Endothelial cell of umbilical vein (primary cell): ENCODE results near the gene NEURL2. TPM values are rescaled to one million over a fixed set of nuclear protein-coding genes. Genes with fewer than 3 reads are reported as not detected.

Experiments
- BruUV-seq: library from RNA; stranded (reverse); fragments of 400-500 nt; replicated peaks from 2 replicates; lab custom pipeline; 2021; lab: Mats Ljungman, UMichigan
- CTCF ChIA-PET: fragments of 300-600, 350-600 bp; sonication (Branson Sonifier 250); formaldehyde crosslinking; loops from one replicate; lab custom pipeline; 2021; ENCODE audit warnings: antibody characterized with exemption, inconsistent platforms; lab: Charles Lee
- POLR2A ChIA-PET: fragments of 300-600, 350-600 bp; sonication (Branson Sonifier 250); formaldehyde crosslinking; loops from one replicate; lab custom pipeline; 2021; ENCODE audit warnings: antibody characterized with exemption, inconsistent platforms; lab: Charles Lee
- DNase-seq: peaks from one replicate; pipeline ENCODE4 v3.0.0-alpha.2; 2011; ENCODE audit warnings: low read depth, low spot score
- FAIRE-seq: peaks from 2 replicates; lab custom pipeline; 2011; peaks lifted over from hg19 to GRCh38; lab: Jason Lieb, UNC
- H2AFZ ChIP-seq: 2 replicates; pipeline ENCODE4 v1.6.0; 2012; ENCODE audit warnings: low read depth, low read length, control low read depth, inconsistent platforms
- H3K27ac ChIP-seq: 2 replicates; pipeline ENCODE4 v1.5.1; 2011; ENCODE audit warnings: low read depth, mild to moderate bottlenecking, control low read depth, low read length, moderate library complexity; ENCODE audit not compliant: insufficient read depth
- H3K27me3 ChIP-seq, 2 experiments: 2 replicates each; pipeline versions ENCODE4 v1.6.0 to v1.6.1; 2011; ENCODE audit warnings: low read length in 2 of 2, mixed read lengths in 1 of 2; ENCODE audit not compliant: control insufficient read depth in 2 of 2, insufficient read depth in 2 of 2
- H3K36me3 ChIP-seq, 2 experiments: 2 replicates in 1 of 2; 3 replicates in 1 of 2; pipeline ENCODE4 v1.5.1; 2011; ENCODE audit warnings: low read length in 2 of 2, mild to moderate bottlenecking in 1 of 2, moderate library complexity in 1 of 2; ENCODE audit not compliant: control insufficient read depth in 2 of 2, insufficient read depth in 2 of 2; ENCODE audit errors: extremely low read depth in 1 of 2
- H3K4me1 ChIP-seq: 3 replicates; pipeline ENCODE4 v1.5.1; 2011; ENCODE audit warnings: mild to moderate bottlenecking, low read length; ENCODE audit not compliant: control insufficient read depth, insufficient read depth; ENCODE audit errors: extremely low read depth
- H3K4me2 ChIP-seq: 2 replicates; pipeline ENCODE4 v1.6.1; 2011; ENCODE audit warnings: low read length, control low read depth, mixed read lengths; ENCODE audit not compliant: insufficient read depth
- H3K4me3 ChIP-seq, 3 experiments: fragments of 200-600 bp in 1 of 3; sonication (generic), shearing (Covaris generic) in 1 of 3; replicated peaks in 1 of 3; 2 replicates each; pipeline ENCODE4 v1.5.1; 2011 to 2016; ENCODE audit warnings: control low read depth in 3 of 3, low read length in 3 of 3, mild to moderate bottlenecking in 2 of 3, inconsistent platforms in 1 of 3, low read depth in 1 of 3, moderate library complexity in 1 of 3; ENCODE audit not compliant: insufficient read depth in 1 of 3
- H3K79me2 ChIP-seq: 2 replicates; pipeline ENCODE4 v1.6.0; 2012; ENCODE audit warnings: low read length, inconsistent platforms; ENCODE audit not compliant: control insufficient read depth, insufficient read depth
- H3K9ac ChIP-seq: replicated peaks from 2 replicates; pipeline ENCODE3; 2011; ENCODE audit warnings: low read length, control low read depth; ENCODE audit not compliant: insufficient read depth; ENCODE audit errors: extremely low read depth
- H3K9me1 ChIP-seq: replicated peaks from 3 replicates; pipeline ENCODE4 v1.6.0; 2011; ENCODE audit warnings: mild to moderate bottlenecking, low read length; ENCODE audit not compliant: control insufficient read depth, insufficient read depth; ENCODE audit errors: extremely low read depth
- H3K9me3 ChIP-seq: replicated peaks from 2 replicates; pipeline ENCODE4 v1.5.1; 2012; ENCODE audit warnings: low read length, inconsistent platforms; ENCODE audit not compliant: control insufficient read depth, insufficient read depth
- H4K20me1 ChIP-seq: replicated peaks from 2 replicates; pipeline ENCODE3; 2011; ENCODE audit warnings: mild to moderate bottlenecking, low read length; ENCODE audit not compliant: control insufficient read depth, insufficient read depth; ENCODE audit errors: extremely low read depth
- CTCF ChIP-seq, 2 donors: IDR thresholded peaks; 1 replicate in 1 of 2; 2 replicates in 1 of 2; pipeline ENCODE4 v1.5.1; 2011; ENCODE audit warnings: low read length in 2 of 2, mild to moderate bottlenecking in 2 of 2, moderate library complexity in 2 of 2, control low read depth in 1 of 2, inconsistent platforms in 1 of 2, low read depth in 1 of 2; ENCODE audit not compliant: insufficient read depth in 1 of 2; ENCODE audit errors: extremely low read depth in 1 of 2
- FOS ChIP-seq: IDR thresholded peaks from 2 replicates; pipeline ENCODE4 v1.6.1; 2011; ENCODE audit warnings: mild to moderate bottlenecking, low read length, moderate library complexity, borderline replicate concordance; ENCODE audit not compliant: insufficient read depth
- MAX ChIP-seq: IDR thresholded peaks from 2 replicates; pipeline ENCODE4 v1.6.1; 2011; ENCODE audit not compliant: insufficient read depth, insufficient read length
- POLR2A ChIP-seq: IDR thresholded peaks from 2 replicates; pipeline ENCODE4 v1.6.1; 2012; ENCODE audit warnings: low read depth, mild to moderate bottlenecking, control low read depth, low read length
- POLR2AphosphoS5 ChIP-seq: IDR thresholded peaks from 2 replicates; pipeline ENCODE4 v1.6.1; 2012; ENCODE audit warnings: low read depth, mild to moderate bottlenecking, control low read depth, low read length, moderate library complexity; ENCODE audit not compliant: insufficient read depth
- dilution Hi-C: fragments of 300-500 bp; cut with MboI; formaldehyde crosslinking; loops from one replicate; pipeline ENCODE4 v1.15.0; 2019; ENCODE audit warnings: low sequenced_read_pairs; ENCODE audit not compliant: extremely low pct_ligation_motif_present
- intact Hi-C: fragments of 100-400 bp; cut with micrococcal nuclease; formaldehyde crosslinking; loops from one replicate; pipeline ENCODE4 v1.10.0; 2022
- polyA plus RNA-seq, 4 experiments: library from polyadenylated mRNA; depleted of rRNA in 3 of 4; stranded (reverse) in 3 of 4; unstranded in 1 of 4; fragments of >200 nt; gene quantifications; 2 replicates each; pipeline versions ENCODE4 v1.2.1 to v1.2.3, GENCODE V29; 2011 to 2012; ENCODE audit warnings: missing spikeins in 1 of 4
- total RNA-seq: library from RNA; stranded (reverse); gene quantifications from 2 replicates; pipeline ENCODE4 v1.2.3, GENCODE V29; 2021

The NEURL2 gene
- total and polyA plus RNA-seq, 2 donors (not counting 3 experiments of a cell fraction or from before 2014, with no cell fraction given): 2.8 to 5.4 TPM

GRCh38 chr20:45843506-45843905 is 47.5 kb downstream of the NEURL2 start:
- Histone ChIP-seq H3K9ac (no peak overlapping the region), H3K4me1 (no peaks in the 10 kb centered on the region), H3K27me3 (no peaks in the 10 kb centered on the region), H3K36me3 (peaks cover 0 to 39% of the 10 kb centered on the region in 2 experiments), H2AFZ (no peak overlapping the region), H3K27ac (no peak overlapping the region), H3K4me3 (no peak overlapping the region), H3K9me3 (no peaks in the 10 kb centered on the region), H3K79me2 (no peaks in the 10 kb centered on the region), H3K4me2 (no peak overlapping the region), H4K20me1 (no peaks in the 10 kb centered on the region), H3K9me1 (no peaks in the 10 kb centered on the region)
- no TSS peak for BruUV-seq
- dilution Hi-C loops: no loop called here
- intact Hi-C loops: no loop called here
- FAIRE-seq (no peak), DNase-seq (no peak)
- ChIA-PET POLR2A (no interaction called here), CTCF (no interaction called here)
- no peak for TF ChIP-seq POLR2AphosphoS5
- TF ChIP-seq POLR2A: no peak
- no peak for TF ChIP-seq FOS
- TF ChIP-seq MAX: no peak
- no peak for TF ChIP-seq CTCF (IDR thresholded peaks at IDR 0.05; ENCODE audit: extremely low read depth in 1 of 2, insufficient read depth in 1 of 2, low read depth in 1 of 2, low read length in 2 of 2)
